ENCODE data around the gene RUSF1.

GRCh38 chr16:31473264-31473984, 34.8 kb downstream of the RUSF1 start:
- TF ChIP-seq YY1 (IDR thresholded peaks at IDR 0.05; ENCODE audit: insufficient read depth, insufficient read length) (no peak), ZNF274 (IDR thresholded peaks at IDR 0.05; ENCODE audit: low read depth, low read length) (no peak)
